GM21717 (cell line): ENCODE data around the gene ODAD2.
A peak's percentile ranks its signal among the peaks of the same experiment; 100 is the strongest.
"Not testable (repeated sequence)": the region's sequence is repeated elsewhere in the genome, so short reads cannot be mapped to it uniquely, and the experiment has no call there.

Experiments used
- ATAC-seq: cut with Tn5 transposase; IDR thresholded peaks from one replicate; pipeline ENCODE4 v1.9.1; 2021; ENCODE audit warnings: mild to moderate bottlenecking, moderate library complexity; ENCODE audit not compliant: unreplicated experiment

Gene ODAD2

GRCh38 chr10:27981744-27982143 lies 17.1 kb downstream of the ODAD2 start:
- no peak for ATAC-seq

- ATAC-seq: not testable (repeated sequence)
These were observed 28.1 kb downstream of the ODAD2 start for GRCh38 chr10:27970795-27971194.

GRCh38 chr10:27969931-27970330 lies 28.9 kb downstream of the ODAD2 start:
- not testable (repeated sequence) for ATAC-seq

- ATAC-seq: no peak
These were observed 39.7 kb downstream of the ODAD2 start for GRCh38 chr10:27959093-27959715.

GRCh38 chr10:27958383-27958782 lies 40.5 kb downstream of the ODAD2 start:
- peak; percentile 79 for ATAC-seq

GRCh38 chr10:27950242-27950564 lies 48.7 kb downstream of the ODAD2 start:
- no peak for ATAC-seq

- ATAC-seq: no peak
These were observed 49.2 kb downstream of the ODAD2 start for GRCh38 chr10:27949528-27950241.

- no peak for ATAC-seq
These were observed 50.7 kb downstream of the ODAD2 start for GRCh38 chr10:27948186-27948585.

- ATAC-seq: no peak
These were observed 51.3 kb downstream of the ODAD2 start for GRCh38 chr10:27947540-27947939.

- ATAC-seq: no peak
These were observed 54.9 kb downstream of the ODAD2 start for GRCh38 chr10:27944005-27944404.

GRCh38 chr10:27914888-27915287 lies 84.0 kb downstream of the ODAD2 start:
- no peak for ATAC-seq

GRCh38 chr10:27912231-27912630 lies 86.6 kb downstream of the ODAD2 start:
- no peak for ATAC-seq

GRCh38 chr10:27911539-27911938 lies 87.3 kb downstream of the ODAD2 start:
- no peak for ATAC-seq

GRCh38 chr10:27911011-27911410 lies 87.9 kb downstream of the ODAD2 start:
- ATAC-seq: no peak

- no peak for ATAC-seq
These were observed 90.6 kb downstream of the ODAD2 start for GRCh38 chr10:27908231-27908630.

- ATAC-seq: not testable (repeated sequence)
These were observed 99.4 kb downstream of the ODAD2 start for GRCh38 chr10:27899485-27899884.

- ATAC-seq: no peak
These were observed 99.8 kb downstream of the ODAD2 start for GRCh38 chr10:27899058-27899457.

GRCh38 chr10:27893358-27893954 lies 105.4 kb downstream of the ODAD2 start:
- ATAC-seq: no peak

- no peak for ATAC-seq
These were observed 107.9 kb downstream of the ODAD2 start for GRCh38 chr10:27890971-27891370.

GRCh38 chr10:27889518-27889917 lies 109.4 kb downstream of the ODAD2 start:
- ATAC-seq: no peak

- ATAC-seq: no peak
These were observed 114.7 kb downstream of the ODAD2 start for GRCh38 chr10:27884185-27884641.

GRCh38 chr10:27878281-27878680 lies 120.6 kb downstream of the ODAD2 start:
- no peak for ATAC-seq
